HepG2 (cell line): Measurements from ENCODE around the gene AAR2. TPM values are rescaled to one million over a fixed set of nuclear protein-coding genes. Genes with fewer than 3 reads are reported as not detected.

Experiments used
- ATAC-seq: fragments of 200-7000 bp; cut with Tn5 transposase; 3 replicates; pipeline ENCODE4 v1.9.1; 2020; ENCODE audit warnings: mild to moderate bottlenecking, moderate library complexity
- BruUV-seq: library from RNA; stranded (reverse); fragments of 400-500 nt; replicated peaks from 2 replicates; lab custom pipeline; 2021; lab: Mats Ljungman, UMichigan
- CTCF ChIA-PET: fragments of 300-600 bp; formaldehyde crosslinking; extraction: SDS; loops from one replicate; lab custom pipeline; 2021; ENCODE audit warnings: low total read pairs, inconsistent platforms, low intra/inter-chr PET ratio; lab: Yijun Ruan, JAX
- POLR2A ChIA-PET: fragments of 350-600 bp; sonication (Branson Sonifier 250); formaldehyde crosslinking; loops from one replicate; lab custom pipeline; 2020; ENCODE audit warnings: antibody characterized with exemption, inconsistent platforms; lab: Yijun Ruan, JAX
- DNase-seq: peaks from one replicate; pipeline ENCODE4 v3.0.0-alpha.2; 2015; ENCODE audit warnings: low spot score
- FAIRE-seq: peaks from 3 replicates; lab custom pipeline; 2011; peaks lifted over from hg19 to GRCh38; lab: Jason Lieb, UNC
- H2AFZ ChIP-seq: one replicate; pipeline ENCODE4 v1.6.1; 2011; ENCODE audit warnings: low read length, inconsistent platforms
- H3K27ac ChIP-seq: fragments of 300-600 bp; 3 replicates; pipeline ENCODE4 v1.8.0; 2011; ENCODE audit warnings: mixed run types, mild to moderate bottlenecking, mixed read lengths, low read length, inconsistent platforms; ENCODE audit not compliant: insufficient read depth; ENCODE audit errors: extremely low read length
- H3K27me3 ChIP-seq, 2 experiments: fragments of 200-600 bp in 1 of 2; 2 replicates in 1 of 2; 3 replicates in 1 of 2; pipeline versions ENCODE4 v1.6.0 to v1.8.0; 2011; ENCODE audit warnings: low read length in 2 of 2, mild to moderate bottlenecking in 2 of 2, moderate library complexity in 2 of 2, inconsistent platforms in 1 of 2; ENCODE audit not compliant: insufficient read depth in 2 of 2, control insufficient read depth in 1 of 2
- H3K36me3 ChIP-seq, 2 experiments: fragments of 200-600 bp in 1 of 2; replicated peaks in 1 of 2; 2 replicates in 1 of 2; 3 replicates in 1 of 2; pipeline versions ENCODE4 v1.5.1 to v1.8.0; 2011; ENCODE audit warnings: low read length in 2 of 2, inconsistent platforms in 1 of 2; ENCODE audit not compliant: insufficient read depth in 2 of 2, control insufficient read depth in 1 of 2
- H3K4me1 ChIP-seq: 2 replicates; pipeline ENCODE4 v1.5.1; 2012; ENCODE audit warnings: low read length, inconsistent platforms; ENCODE audit not compliant: insufficient read depth
- H3K4me2 ChIP-seq: 2 replicates; pipeline ENCODE4 v1.6.0; 2011; ENCODE audit warnings: low read depth, low read length, inconsistent platforms
- H3K4me3 ChIP-seq, 3 experiments: fragments of 200-600 bp in 1 of 3; sonication (generic), shearing (Covaris generic) in 1 of 3; replicated peaks in 1 of 3; 2 replicates each; pipeline ENCODE4 v1.5.1; 2011 to 2016; ENCODE audit warnings: low read length in 3 of 3, inconsistent platforms in 2 of 3, low read depth in 2 of 3, mild to moderate bottlenecking in 2 of 3, control low read depth in 1 of 3, mixed read lengths in 1 of 3; ENCODE audit not compliant: insufficient read depth in 1 of 3
- H3K79me2 ChIP-seq: one replicate; pipeline ENCODE4 v1.6.1; 2011; ENCODE audit warnings: low read length, inconsistent platforms; ENCODE audit not compliant: insufficient read depth
- H3K9ac ChIP-seq: 2 replicates; pipeline ENCODE4 v1.6.0; 2011; ENCODE audit warnings: mild to moderate bottlenecking, low read depth, low read length, inconsistent platforms; ENCODE audit not compliant: insufficient read depth
- H3K9me3 ChIP-seq: 2 replicates; pipeline ENCODE4 v1.5.1; 2012; ENCODE audit warnings: mild to moderate bottlenecking, low read length
- H4K20me1 ChIP-seq: 2 replicates; pipeline ENCODE4 v1.6.0; 2011; ENCODE audit warnings: inconsistent platforms, mild to moderate bottlenecking, low read length, moderate library complexity; ENCODE audit not compliant: insufficient read depth
- GTF3A ChIP-seq: sonication (generic); formaldehyde crosslinking; conservative IDR thresholded peaks from 2 replicates; pipeline ENCODE4 v1.4.0; 2020; ENCODE audit warnings: mild to moderate bottlenecking, missing genetic modification reagents
- KAT8 ChIP-seq: IDR thresholded peaks from 2 replicates; pipeline ENCODE4 v1.6.1; 2016; ENCODE audit warnings: missing genetic modification reagents, missing compliant biosample characterization
- PTBP1 ChIP-seq: fragments of 200-400 bp; formaldehyde crosslinking; IDR thresholded peaks from 2 replicates; pipeline ENCODE4 v1.6.1; 2018; ENCODE audit warnings: low read length, low read depth; ENCODE audit not compliant: poor library complexity, severe bottlenecking
- SKI ChIP-seq: fragments of 450-650 bp; IDR thresholded peaks from one replicate; pipeline ENCODE4 v1.6.1; 2018; ENCODE audit warnings: mild to moderate bottlenecking; ENCODE audit not compliant: partially characterized antibody
- SP140L ChIP-seq: sonication (generic); formaldehyde crosslinking; IDR thresholded peaks from 2 replicates; pipeline ENCODE4 v1.4.0; 2020; ENCODE audit warnings: missing genetic modification reagents, borderline replicate concordance
- STAG1 ChIP-seq: sonication (generic); formaldehyde crosslinking; IDR thresholded peaks from 2 replicates; pipeline ENCODE4 v1.4.0; 2020; ENCODE audit warnings: missing genetic modification reagents
- ZNF121 ChIP-seq: sonication (generic); formaldehyde crosslinking; IDR thresholded peaks from 2 replicates; pipeline ENCODE4 v1.5.0; 2020; ENCODE audit warnings: mild to moderate bottlenecking, missing genetic modification reagents
- WGBS: methylation state at CpG from one replicate; pipeline ENCODE4 v1.1.6; 2017; ENCODE audit warnings: low lambda C conversion rate; 5-methylcytosine and 5-hydroxymethylcytosine counted together
- in situ Hi-C: cut with HindIII; loops from 2 replicates; pipeline ENCODE4 v1.10.0; 2017; ENCODE audit warnings: low pct_unique_long_range_greater_than_20kb; ENCODE audit not compliant: extremely low pct_ligation_motif_present
- intact Hi-C: fragments of 100-400 bp; cut with micrococcal nuclease; formaldehyde crosslinking; loops from one replicate; pipeline ENCODE4 v1.10.0; 2022; ENCODE audit not compliant: unreplicated experiment
- polyA plus RNA-seq, 8 experiments: library from polyadenylated mRNA; depleted of rRNA in 3 of 8; stranded (reverse) in 7 of 8; unstranded in 1 of 8; fragments of >200 nt; fragmentation: Illumina TruSeq in 4 of 8; extraction: Trizol in 4 of 8; gene quantifications; 2 replicates each; pipeline versions ENCODE4 v1.2.1 to v1.2.3, GENCODE V29; 2011 to 2016; ENCODE audit warnings: low read depth in 4 of 8, missing spikeins in 1 of 8, mixed read lengths in 1 of 8; ENCODE audit not compliant: insufficient read depth in 1 of 8
- total RNA-seq, 5 experiments: library from RNA; depleted of rRNA; stranded (reverse); fragments of >200 nt; fragmentation: Illumina TruSeq; extraction: Trizol; gene quantifications; 2 replicates each; pipeline ENCODE4 v1.2.3, GENCODE V29; 2016; ENCODE audit warnings: low read depth in 1 of 5
- TF ChIP-seq, protein P1 (sequence below): sonication (generic); formaldehyde crosslinking; IDR thresholded peaks from 2 replicates; pipeline ENCODE4 v1.5.0; 2020; ENCODE audit warnings: mild to moderate bottlenecking, missing genetic modification reagents, moderate library complexity

The AAR2 gene
- total and polyA plus RNA-seq, 2 of the 13 experiments (the other 11 are each of a cell fraction or from before 2014, with no cell fraction given), result 45.2 to 46.2 TPM

GRCh38 chr20:36260316-36260715 is 24.0 kb downstream of the AAR2 start:
- no peak overlapping the region for H3K9ac ChIP-seq
- H3K4me1 ChIP-seq, result 0 out of 2 replicates have a peak, but pooled peaks cover 12% of the 10 kb centered on the region
- ChIA-PET POLR2A (no interaction called here), CTCF (no interaction called here)
- no peaks in the 10 kb centered on the region for H3K9me3 ChIP-seq
- no peak overlapping the region for H3K27ac ChIP-seq
- H2AFZ ChIP-seq, result no peak overlapping the region
- ATAC-seq (peak; percentile 49), DNase-seq (no peak), FAIRE-seq (no peak)
- H3K4me3 ChIP-seq, result no peak overlapping the region
- peaks cover 12 to 20% of the 10 kb centered on the region in 2 experiments for H3K36me3 ChIP-seq
- intact Hi-C loops, result no loop called here
- H4K20me1 ChIP-seq, result no peaks in the 10 kb centered on the region
- WGBS, result 33% methylated on average over 7 of the region's 7 CpGs
- no peak overlapping the region for H3K4me2 ChIP-seq
- BruUV-seq, result no TSS peak
- in situ Hi-C loops, result no loop called here
- no peaks in the 10 kb centered on the region for H3K79me2 ChIP-seq
- no peak for TF ChIP-seq PTBP1
- TF ChIP-seq, protein P1, sequence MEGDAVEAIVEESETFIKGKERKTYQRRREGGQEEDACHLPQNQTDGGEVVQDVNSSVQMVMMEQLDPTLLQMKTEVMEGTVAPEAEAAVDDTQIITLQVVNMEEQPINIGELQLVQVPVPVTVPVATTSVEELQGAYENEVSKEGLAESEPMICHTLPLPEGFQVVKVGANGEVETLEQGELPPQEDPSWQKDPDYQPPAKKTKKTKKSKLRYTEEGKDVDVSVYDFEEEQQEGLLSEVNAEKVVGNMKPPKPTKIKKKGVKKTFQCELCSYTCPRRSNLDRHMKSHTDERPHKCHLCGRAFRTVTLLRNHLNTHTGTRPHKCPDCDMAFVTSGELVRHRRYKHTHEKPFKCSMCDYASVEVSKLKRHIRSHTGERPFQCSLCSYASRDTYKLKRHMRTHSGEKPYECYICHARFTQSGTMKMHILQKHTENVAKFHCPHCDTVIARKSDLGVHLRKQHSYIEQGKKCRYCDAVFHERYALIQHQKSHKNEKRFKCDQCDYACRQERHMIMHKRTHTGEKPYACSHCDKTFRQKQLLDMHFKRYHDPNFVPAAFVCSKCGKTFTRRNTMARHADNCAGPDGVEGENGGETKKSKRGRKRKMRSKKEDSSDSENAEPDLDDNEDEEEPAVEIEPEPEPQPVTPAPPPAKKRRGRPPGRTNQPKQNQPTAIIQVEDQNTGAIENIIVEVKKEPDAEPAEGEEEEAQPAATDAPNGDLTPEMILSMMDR (CRISPR knock-in tag), result peak; percentile 27; the same call in 1 of the 2 replicates
- TF ChIP-seq STAG1 (CRISPR knock-in tag), result 0 out of 2 replicates have a peak, but pooled peaks have one; percentile 12
- peaks cover 5 to 33% of the 10 kb centered on the region in 2 experiments; a peak in 4 of 5 replicates for H3K27me3 ChIP-seq

GRCh38 chr20:36261389-36262105 is 25.3 kb downstream of the AAR2 start:
- intact Hi-C loops (no loop called here), in situ Hi-C loops (no loop called here)
- no peaks in the 10 kb centered on the region for H3K9me3 ChIP-seq
- FAIRE-seq (no peak), DNase-seq (no peak), ATAC-seq (peak; percentile 37)
- H3K27me3 ChIP-seq, result peaks cover 5 to 45% of the 10 kb centered on the region in 2 experiments; a peak in 4 of 5 replicates
- no peaks in the 10 kb centered on the region for H4K20me1 ChIP-seq
- BruUV-seq, result no TSS peak
- no peak overlapping the region for H2AFZ ChIP-seq
- H3K27ac ChIP-seq, result no peak overlapping the region
- POLR2A ChIA-PET, result interaction anchor here (1.2 kb wide), 1 partner anchor 10 kb away, joined by 3 read pairs; no protein-coding TSS in a partner anchor
- H3K4me1 ChIP-seq, result 0 out of 2 replicates have a peak, but pooled peaks cover 12% of the 10 kb centered on the region
- CTCF ChIA-PET, result no interaction called here
- TF ChIP-seq SKI (no peak), SP140L (CRISPR knock-in tag) (no peak), ZNF121 (peak; percentile 56; the same call in 1 of the 2 replicates), KAT8 (no peak), GTF3A (CRISPR knock-in tag) (no peak)
- no peak overlapping the region for H3K9ac ChIP-seq
- H3K79me2 ChIP-seq, result no peaks in the 10 kb centered on the region
- H3K4me2 ChIP-seq, result no peak overlapping the region
- peaks cover 2 to 8% of the 10 kb centered on the region in 2 experiments; a peak in 4 of 5 replicates for H3K36me3 ChIP-seq
- WGBS, result 28% methylated on average over 11 of the region's 12 CpGs
- H3K4me3 ChIP-seq, result no peak overlapping the region
